ENCODE results near the gene ASIC3.
"Not testable (repeated sequence)": the region's sequence is repeated elsewhere in the genome, so short reads cannot be mapped to it uniquely, and the experiment has no call there.

ASIC3 gene

GRCh38 chr7:151025924-151026671 lies 22.2 kb upstream of the ASIC3 start:
- H3K36me3 ChIP-seq = no peaks in the 10 kb centered on the region
- H3K27ac ChIP-seq = no peak overlapping the region
- H3K27me3 ChIP-seq = peaks cover 0 to 18% of the 10 kb centered on the region in 2 donors
- no peak for DNase-seq
- intact Hi-C loops (cut with DNase I; ENCODE audit: low total_unique reads) = no loop called here
- TF ChIP-seq CTCF (IDR thresholded peaks at IDR 0.05) = no peak
- H3K9me3 ChIP-seq = no peaks in the 10 kb centered on the region
- H3K4me3 ChIP-seq = no peak overlapping the region
- H3K4me1 ChIP-seq = peaks cover 0 to 12% (median 4%) of the 10 kb centered on the region in 4 donors

GRCh38 chr7:151026771-151027727 lies 21.3 kb upstream of the ASIC3 start:
- peak overlapping the region; percentile 55 to 75 for H3K27ac ChIP-seq
- DNase-seq; H3K9me3 ChIP-seq; H3K36me3 ChIP-seq; intact Hi-C loops (cut with DNase I; ENCODE audit: low total_unique reads): not testable (repeated sequence)
- peak overlapping the region in 1 of 2 donors; percentile 67 for H3K4me3 ChIP-seq
- peaks cover 0 to 14% of the 10 kb centered on the region in 2 donors for H3K27me3 ChIP-seq
- peaks cover 0 to 12% (median 4%) of the 10 kb centered on the region in 4 donors for H3K4me1 ChIP-seq

GRCh38 chr7:151027728-151028130 lies 20.6 kb upstream of the ASIC3 start:
- Histone ChIP-seq H3K27me3 (peaks cover 0 to 14% of the 10 kb centered on the region in 2 donors), H3K4me1 (peaks cover 0 to 12% (median 4%) of the 10 kb centered on the region in 4 donors), H3K27ac (peak overlapping the region; percentile 55 to 75), H3K4me3 (peak overlapping the region; percentile 67 to 70)
- not testable (repeated sequence) for DNase-seq, H3K36me3 ChIP-seq, H3K9me3 ChIP-seq
- intact Hi-C loops (cut with DNase I; ENCODE audit: low total_unique reads) = loop anchor here (2.0 kb wide), 1 partner anchor 31 kb away; the partner anchor contains the start of gene SLC4A2

GRCh38 chr7:151028131-151028947 lies 20.0 kb upstream of the ASIC3 start, which contains the start of gene ABCB8:
Gene ABCB8, plus strand, starts transcription at chr7:151028450. Its CDS starts 66 bp downstream, at chr7:151028516.
- Histone ChIP-seq H3K27me3 (peaks cover 0 to 11% of the 10 kb centered on the region in 2 donors), H3K27ac (peak within 1 kb of the TSS; percentile 55 to 75), H3K4me1 (peaks cover 0 to 12% (median 4%) of the 10 kb centered on the region in 4 donors), H3K36me3 (peaks cover 0 to 15% (median 0%) of the 10 kb centered on the region in 3 donors), H3K9me3 (no peaks in the 10 kb centered on the region), H3K4me3 (peak within 1 kb of the TSS; percentile 67 to 70)
- peak; percentile 99 for DNase-seq
- peak; percentile 50 to 52 for TF ChIP-seq CTCF (IDR thresholded peaks at IDR 0.05)
- intact Hi-C loops (cut with DNase I; ENCODE audit: low total_unique reads) = loop anchor here (2.0 kb wide), 1 partner anchor 30 kb away; the partner anchor contains the start of gene SLC4A2

- Histone ChIP-seq H3K36me3 (peaks cover 0 to 22% (median 4%) of the 10 kb centered on the region in 3 donors), H3K27ac (peak overlapping the region; percentile 55 to 75), H3K9me3 (no peaks in the 10 kb centered on the region), H3K4me1 (peaks cover 0 to 12% (median 4%) of the 10 kb centered on the region in 4 donors), H3K4me3 (peak overlapping the region; percentile 67 to 70), H3K27me3 (peaks cover 0 to 4% of the 10 kb centered on the region in 2 donors)
- DNase-seq = no peak
- no peak for TF ChIP-seq CTCF (IDR thresholded peaks at IDR 0.05)
- intact Hi-C loops (cut with DNase I; ENCODE audit: low total_unique reads) = loop anchor here (2.0 kb wide), 1 partner anchor 30 kb away; the partner anchor contains the start of gene SLC4A2
Measured at GRCh38 chr7:151028948-151029501, 19.3 kb upstream of the ASIC3 start.
